Suprapubic skin (tissue), 4 donors: ENCODE data around the gene PMPCA. TPM values are rescaled to one million over a fixed set of nuclear protein-coding genes. Genes with fewer than 3 reads are reported as not detected.
A peak's percentile ranks its signal among the peaks of the same experiment; 100 is the strongest.

Experiments used
- DNase-seq, 2 donors: peaks; one replicate each; pipeline ENCODE4 v3.0.0-alpha.2; 2019; ENCODE audit warnings: low spot score in 2 of 2
- H3K27ac ChIP-seq: fragments of 200-600 bp; sonication (generic); one replicate; pipeline ENCODE4 v1.5.1; 2019
- H3K27me3 ChIP-seq: fragments of 200-600 bp; sonication (generic); one replicate; pipeline ENCODE4 v1.5.1; 2019
- H3K36me3 ChIP-seq: fragments of 200-600 bp; sonication (generic); one replicate; pipeline ENCODE4 v1.5.1; 2019
- H3K4me1 ChIP-seq: fragments of 200-600 bp; sonication (generic); one replicate; pipeline ENCODE4 v1.5.1; 2019
- H3K4me3 ChIP-seq: fragments of 200-600 bp; sonication (generic); one replicate; pipeline ENCODE4 v1.5.1; 2019; ENCODE audit warnings: mild to moderate bottlenecking
- H3K9me3 ChIP-seq: fragments of 200-600 bp; sonication (generic); one replicate; pipeline ENCODE4 v1.5.1; 2019
- CTCF ChIP-seq, 2 donors: fragments of 200-600 bp in 1 of 2; fragments of 450-650 bp in 1 of 2; sonication (generic) in 1 of 2; IDR thresholded peaks; one replicate each; pipeline ENCODE4 v1.5.1; 2016 to 2019; ENCODE audit warnings: antibody characterized with exemption in 2 of 2, mild to moderate bottlenecking in 1 of 2, moderate library complexity in 1 of 2
- EP300 ChIP-seq: sonication (generic); formaldehyde crosslinking; IDR thresholded peaks from one replicate; pipeline ENCODE4 v1.6.1; 2017; ENCODE audit warnings: antibody characterized with exemption
- POLR2A ChIP-seq, 2 donors: fragments of 450-650 bp; IDR thresholded peaks; one replicate each; pipeline ENCODE4 v1.6.1; 2017; ENCODE audit warnings: antibody characterized with exemption in 2 of 2, mild to moderate bottlenecking in 2 of 2, moderate library complexity in 2 of 2
- POLR2AphosphoS5 ChIP-seq, 3 donors: sonication (generic); formaldehyde crosslinking; IDR thresholded peaks; one replicate each; pipeline ENCODE4 v1.6.1; 2017; ENCODE audit warnings: antibody characterized with exemption in 3 of 3
- WGBS: methylation state at CpG from one replicate; pipeline ENCODE4 v1.1.5; 2018; 5-methylcytosine and 5-hydroxymethylcytosine counted together
- total RNA-seq, 4 donors: library from RNA; depleted of rRNA; stranded (reverse); fragments of >200 nt; gene quantifications; one replicate each; pipeline ENCODE4 v1.1.0, GENCODE V29; 2016

The PMPCA gene
- total RNA-seq, 4 donors from 2014 or later: 44.1 to 65.8 (median 63.5) TPM

GRCh38 chr9:136418182-136419091, 8.0 kb downstream of the PMPCA start:
- Histone ChIP-seq H3K36me3 (peaks cover 100% of the 10 kb centered on the region), H3K27me3 (no peaks in the 10 kb centered on the region), H3K9me3 (no peaks in the 10 kb centered on the region), H3K4me3 (no peak overlapping the region), H3K4me1 (no peaks in the 10 kb centered on the region), H3K27ac (no peak overlapping the region)
- TF ChIP-seq POLR2AphosphoS5 (IDR thresholded peaks at IDR 0.05) (no peak), POLR2A (IDR thresholded peaks at IDR 0.05) (no peak), EP300 (no peak), CTCF (IDR thresholded peaks at IDR 0.05) (no peak)
- WGBS: 91% methylated on average over 20 of the region's 48 CpGs
- DNase-seq: no peak

- H3K4me1 ChIP-seq: no peaks in the 10 kb centered on the region
- H3K36me3 ChIP-seq: peaks cover 100% of the 10 kb centered on the region
- H3K27ac ChIP-seq: no peak overlapping the region
- H3K4me3 ChIP-seq: no peak overlapping the region
- no peaks in the 10 kb centered on the region for H3K9me3 ChIP-seq
- DNase-seq: no peak
- 87% methylated on average over 11 of the region's 12 CpGs for WGBS
- TF ChIP-seq EP300 (no peak), CTCF (IDR thresholded peaks at IDR 0.05) (no peak), POLR2A (IDR thresholded peaks at IDR 0.05) (no peak), POLR2AphosphoS5 (IDR thresholded peaks at IDR 0.05) (no peak)
- H3K27me3 ChIP-seq: no peaks in the 10 kb centered on the region
These were observed 8.6 kb downstream of the PMPCA start for GRCh38 chr9:136419092-136419420.

GRCh38 chr9:136421791-136422190, 11.3 kb downstream of the PMPCA start:
- TF ChIP-seq EP300: no peak
- no peak for TF ChIP-seq CTCF (IDR thresholded peaks at IDR 0.05)
- TF ChIP-seq POLR2AphosphoS5 (IDR thresholded peaks at IDR 0.05): no peak
- TF ChIP-seq POLR2A (IDR thresholded peaks at IDR 0.05): no peak
- Histone ChIP-seq H3K4me3 (no peak overlapping the region), H3K27me3 (no peaks in the 10 kb centered on the region), H3K27ac (no peak overlapping the region), H3K36me3 (peaks cover 88% of the 10 kb centered on the region), H3K9me3 (no peaks in the 10 kb centered on the region), H3K4me1 (no peaks in the 10 kb centered on the region)
- no peak for DNase-seq
- WGBS: 91% methylated on average over 10 of the region's 21 CpGs

GRCh38 chr9:136422876-136423275, 12.4 kb downstream of the PMPCA start:
- peaks cover 77% of the 10 kb centered on the region for H3K36me3 ChIP-seq

More at GRCh38 chr9:136422876-136423275, 12.4 kb downstream of the PMPCA start:
- DNase-seq: peak in 1 of 2 donors; percentile 55
- Histone ChIP-seq H3K9me3 (no peaks in the 10 kb centered on the region), H3K4me1 (no peaks in the 10 kb centered on the region), H3K4me3 (no peak overlapping the region), H3K27me3 (no peaks in the 10 kb centered on the region), H3K27ac (no peak overlapping the region)
- TF ChIP-seq EP300 (no peak), CTCF (IDR thresholded peaks at IDR 0.05) (no peak), POLR2A (IDR thresholded peaks at IDR 0.05) (no peak), POLR2AphosphoS5 (IDR thresholded peaks at IDR 0.05) (no peak)
- WGBS: 88% methylated on average over 26 of the region's 26 CpGs
